Skin epidermis (tissue), 12 donors: ENCODE data around the gene ZBTB43.
A peak's percentile ranks its signal among the peaks of the same experiment; 100 is the strongest.

ENCODE experiments used
- H3K27ac ChIP-seq, 21 experiments: fragments of 200-600 bp; sonication (generic) in 11 of 21; one replicate each; pipeline ENCODE4 v1.5.0; 2020; ENCODE audit warnings: mild to moderate bottlenecking in 3 of 21, inconsistent platforms in 2 of 21, moderate library complexity in 2 of 21
- H3K4me3 ChIP-seq, 7 experiments: fragments of 200-600 bp; sonication (generic) in 2 of 7; one replicate each; pipeline ENCODE4 v1.5.0; 2020; ENCODE audit warnings: inconsistent platforms in 2 of 7, mild to moderate bottlenecking in 2 of 7, moderate library complexity in 1 of 7

Gene ZBTB43

GRCh38 chr9:126851286-126851880 is 46.5 kb downstream of the ZBTB43 start:
- Histone ChIP-seq H3K27ac (no peak overlapping the region), H3K4me3 (no peak overlapping the region)

GRCh38 chr9:126852086-126852688 is 47.3 kb downstream of the ZBTB43 start:
- Histone ChIP-seq H3K4me3 (no peak overlapping the region), H3K27ac (no peak overlapping the region)

GRCh38 chr9:126853667-126854066 is 48.8 kb downstream of the ZBTB43 start:
- no peak overlapping the region for H3K27ac ChIP-seq

GRCh38 chr9:126854734-126855133 is 49.9 kb downstream of the ZBTB43 start:
- no peak overlapping the region for H3K27ac ChIP-seq
- H3K4me3 ChIP-seq: no peak overlapping the region

More at GRCh38 chr9:126853667-126854066, 48.8 kb downstream of the ZBTB43 start:
- no peak overlapping the region for H3K4me3 ChIP-seq

GRCh38 chr9:126856326-126856877 is 51.6 kb downstream of the ZBTB43 start:
- no peak overlapping the region for H3K4me3 ChIP-seq
- H3K27ac ChIP-seq: no peak overlapping the region

GRCh38 chr9:126857261-126857960 is 52.6 kb downstream of the ZBTB43 start:
- Histone ChIP-seq H3K4me3 (no peak overlapping the region), H3K27ac (no peak overlapping the region)

- H3K4me3 ChIP-seq: no peak overlapping the region
- no peak overlapping the region for H3K27ac ChIP-seq
Observed at GRCh38 chr9:126859111-126859510, 54.3 kb downstream of the ZBTB43 start.

GRCh38 chr9:126860077-126860756 is 55.4 kb downstream of the ZBTB43 start, which contains the start of gene ZBTB34:
TSS of gene ZBTB34 (plus strand) at chr9:126860639. CDS start at chr9:126879400, 18,761 bp downstream.
- Histone ChIP-seq H3K4me3 (peak within 1 kb of the TSS; percentile 83 to 94 (median 89)), H3K27ac (peak within 1 kb of the TSS; percentile 65 to 98 (median 95))

GRCh38 chr9:126860757-126861466 is 56.1 kb downstream of the ZBTB43 start:
- Histone ChIP-seq H3K4me3 (peak overlapping the region; percentile 83 to 94 (median 89)), H3K27ac (peak overlapping the region; percentile 65 to 98 (median 93))

- Histone ChIP-seq H3K4me3 (peak overlapping the region; percentile 83 to 94 (median 89)), H3K27ac (peak overlapping the region in 19 of 21 experiments; percentile 70 to 98 (median 93))
Observed at GRCh38 chr9:126861707-126862103, 56.9 kb downstream of the ZBTB43 start.

- Histone ChIP-seq H3K27ac (peak overlapping the region in 14 of 21 experiments; percentile 8 to 98 (median 92)), H3K4me3 (peak overlapping the region in 5 of 7 experiments; percentile 83 to 94 (median 88))
Observed at GRCh38 chr9:126862104-126862761, 57.4 kb downstream of the ZBTB43 start.

GRCh38 chr9:126864771-126865170 is 59.9 kb downstream of the ZBTB43 start:
- H3K4me3 ChIP-seq: no peak overlapping the region
- H3K27ac ChIP-seq: no peak overlapping the region

GRCh38 chr9:126869368-126869767 is 64.5 kb downstream of the ZBTB43 start:
- H3K4me3 ChIP-seq: no peak overlapping the region
- H3K27ac ChIP-seq: peak overlapping the region in 1 of 21 experiments; percentile 24

GRCh38 chr9:126872516-126872915 is 67.7 kb downstream of the ZBTB43 start:
- no peak overlapping the region for H3K4me3 ChIP-seq
- no peak overlapping the region for H3K27ac ChIP-seq

- Histone ChIP-seq H3K27ac (no peak overlapping the region), H3K4me3 (no peak overlapping the region)
Observed at GRCh38 chr9:126874546-126875314, 69.9 kb downstream of the ZBTB43 start.

- H3K4me3 ChIP-seq: no peak overlapping the region
- H3K27ac ChIP-seq: no peak overlapping the region
Observed at GRCh38 chr9:126875756-126876510, 71.1 kb downstream of the ZBTB43 start.

GRCh38 chr9:126876531-126876930 is 71.7 kb downstream of the ZBTB43 start:
- Histone ChIP-seq H3K4me3 (no peak overlapping the region), H3K27ac (no peak overlapping the region)
